Neural progenitor cell (in vitro differentiated cells): ENCODE data around the gene MTARC1. TPM values are rescaled to one million over a fixed set of nuclear protein-coding genes. Genes with fewer than 3 reads are reported as not detected.
A peak's percentile ranks its signal among the peaks of the same experiment; 100 is the strongest.

ENCODE experiments used
- DNase-seq: peaks from one replicate; pipeline ENCODE4 v3.0.0-alpha.2; 2016; ENCODE audit warnings: low spot score
- H2AFZ ChIP-seq: fragments of 200-600 bp; sonication (generic); replicated peaks from 2 replicates; pipeline ENCODE4 v1.6.1; 2016; ENCODE audit warnings: antibody characterized with exemption
- H3F3A ChIP-seq: fragments of 200-600 bp; sonication (generic); 2 replicates; pipeline ENCODE4 v1.6.1; 2016; ENCODE audit warnings: antibody characterized with exemption, low read depth
- H3K27ac ChIP-seq: fragments of 200-600 bp; sonication (generic); 2 replicates; pipeline ENCODE4 v1.5.1; 2016; ENCODE audit warnings: mild to moderate bottlenecking
- H3K27me3 ChIP-seq: fragments of 200-600 bp; sonication (generic); 2 replicates; pipeline ENCODE4 v1.6.1; 2016; ENCODE audit warnings: mild to moderate bottlenecking, moderate library complexity
- H3K36me3 ChIP-seq: fragments of 200-600 bp; sonication (generic); 2 replicates; pipeline ENCODE4 v1.5.1; 2016
- H3K4me1 ChIP-seq: fragments of 200-600 bp; sonication (generic); 2 replicates; pipeline ENCODE4 v1.6.1; 2016; ENCODE audit warnings: mixed run types
- H3K4me2 ChIP-seq: fragments of 200-600 bp; sonication (generic); 2 replicates; pipeline ENCODE4 v1.6.1; 2016
- H3K4me3 ChIP-seq: fragments of 200-600 bp; sonication (generic); 2 replicates; pipeline ENCODE4 v1.5.1; 2016
- H3K79me2 ChIP-seq: fragments of 200-600 bp; sonication (generic); 2 replicates; pipeline ENCODE4 v1.6.1; 2016; ENCODE audit warnings: low read depth
- H3K9ac ChIP-seq: fragments of 200-600 bp; sonication (generic); 2 replicates; pipeline ENCODE4 v1.6.1; 2016
- H3K9me3 ChIP-seq: fragments of 200-600 bp; sonication (generic); 2 replicates; pipeline ENCODE4 v1.5.1; 2016; ENCODE audit warnings: low read depth
- H4K20me1 ChIP-seq: fragments of 200-600 bp; sonication (generic); 2 replicates; pipeline ENCODE4 v1.6.1; 2016; ENCODE audit warnings: low read depth
- H3K27ac Mint-ChIP-seq: 3 replicates; pipeline ENCODE4 v1.8.0; 2021; ENCODE audit warnings: mixed read lengths
- H3K27me3 Mint-ChIP-seq: 2 replicates; pipeline ENCODE4 v1.8.0; 2022; ENCODE audit warnings: low read depth, mild to moderate bottlenecking, inconsistent platforms, moderate library complexity, mixed read lengths; ENCODE audit not compliant: insufficient read depth
- H3K36me3 Mint-ChIP-seq: 3 replicates; pipeline ENCODE4 v1.8.0; 2021; ENCODE audit warnings: mixed read lengths
- H3K4me1 Mint-ChIP-seq: 3 replicates; pipeline ENCODE4 v1.8.0; 2021; ENCODE audit warnings: mixed read lengths
- H3K4me3 Mint-ChIP-seq: 3 replicates; pipeline ENCODE4 v1.8.0; 2021; ENCODE audit warnings: mild to moderate bottlenecking, moderate library complexity, mixed read lengths
- H3K9me3 Mint-ChIP-seq: 3 replicates; pipeline ENCODE4 v1.8.0; 2020; ENCODE audit warnings: mixed read lengths
- EZH2 ChIP-seq: fragments of 200-600 bp; sonication (generic); IDR thresholded peaks from 2 replicates; pipeline ENCODE4 v1.6.1; 2017; ENCODE audit warnings: antibody characterized with exemption, mild to moderate bottlenecking, moderate library complexity
- EZH2phosphoT487 ChIP-seq: fragments of 200-600 bp; sonication (generic); IDR thresholded peaks from 2 replicates; pipeline ENCODE4 v1.6.1; 2017; ENCODE audit warnings: antibody characterized with exemption
- total RNA-seq: library from RNA; depleted of rRNA; stranded (reverse); fragments of >200 nt; gene quantifications from 2 replicates; pipeline ENCODE4 v1.2.3, GENCODE V29; 2015; ENCODE audit warnings: low replicate concordance
- TF ChIP-seq, protein P1 (sequence below): fragments of 200-600 bp; sonication (generic); IDR thresholded peaks from 2 replicates; pipeline ENCODE4 v1.5.1; 2017; ENCODE audit warnings: antibody characterized with exemption, mild to moderate bottlenecking

Gene MTARC1
- total RNA-seq, 1 donor from 2014 or later: 11.3 TPM

DNA sequence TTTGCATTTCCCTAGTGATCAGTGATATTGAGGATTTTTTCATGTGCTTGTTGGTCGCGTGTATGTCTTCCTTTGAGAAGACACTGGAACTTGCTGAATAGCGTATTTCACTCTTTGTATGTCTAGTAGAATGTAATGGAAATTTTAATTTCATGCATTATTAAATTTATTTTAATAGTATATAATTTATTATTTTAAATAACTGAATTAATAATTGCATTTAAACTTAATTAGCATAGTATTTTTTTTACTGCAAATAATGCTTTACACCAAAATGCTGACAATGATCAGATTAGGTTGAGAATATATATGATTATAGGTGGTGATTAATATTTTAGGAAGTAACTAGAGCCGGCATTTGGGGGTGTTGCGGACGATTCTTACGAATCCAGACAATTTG lies 10.5 kb upstream of the MTARC1 start:
- Histone ChIP-seq H4K20me1 (no peaks in the 10 kb centered on the region), H3K79me2 (no peaks in the 10 kb centered on the region), H3K9ac (no peak overlapping the region), H3K4me3 (no peak overlapping the region), H3K27ac (no peak overlapping the region), H3K4me2 (no peak overlapping the region), H2AFZ (no peak overlapping the region), H3K4me1 (no peaks in the 10 kb centered on the region), H3K27me3 (no peaks in the 10 kb centered on the region), H3K9me3 (no peaks in the 10 kb centered on the region), H3F3A (no peaks in the 10 kb centered on the region), H3K36me3 (no peaks in the 10 kb centered on the region)
- H3K4me3 Mint-ChIP-seq: no peak overlapping the region
- no peaks in the 10 kb centered on the region for H3K4me1 Mint-ChIP-seq
- no peak for TF ChIP-seq EZH2
- TF ChIP-seq, protein P1, sequence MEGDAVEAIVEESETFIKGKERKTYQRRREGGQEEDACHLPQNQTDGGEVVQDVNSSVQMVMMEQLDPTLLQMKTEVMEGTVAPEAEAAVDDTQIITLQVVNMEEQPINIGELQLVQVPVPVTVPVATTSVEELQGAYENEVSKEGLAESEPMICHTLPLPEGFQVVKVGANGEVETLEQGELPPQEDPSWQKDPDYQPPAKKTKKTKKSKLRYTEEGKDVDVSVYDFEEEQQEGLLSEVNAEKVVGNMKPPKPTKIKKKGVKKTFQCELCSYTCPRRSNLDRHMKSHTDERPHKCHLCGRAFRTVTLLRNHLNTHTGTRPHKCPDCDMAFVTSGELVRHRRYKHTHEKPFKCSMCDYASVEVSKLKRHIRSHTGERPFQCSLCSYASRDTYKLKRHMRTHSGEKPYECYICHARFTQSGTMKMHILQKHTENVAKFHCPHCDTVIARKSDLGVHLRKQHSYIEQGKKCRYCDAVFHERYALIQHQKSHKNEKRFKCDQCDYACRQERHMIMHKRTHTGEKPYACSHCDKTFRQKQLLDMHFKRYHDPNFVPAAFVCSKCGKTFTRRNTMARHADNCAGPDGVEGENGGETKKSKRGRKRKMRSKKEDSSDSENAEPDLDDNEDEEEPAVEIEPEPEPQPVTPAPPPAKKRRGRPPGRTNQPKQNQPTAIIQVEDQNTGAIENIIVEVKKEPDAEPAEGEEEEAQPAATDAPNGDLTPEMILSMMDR: no peak
- no peak for TF ChIP-seq EZH2phosphoT487
- H3K9me3 Mint-ChIP-seq: no peaks in the 10 kb centered on the region
- DNase-seq: no peak
- no peaks in the 10 kb centered on the region for H3K36me3 Mint-ChIP-seq
- H3K27me3 Mint-ChIP-seq: no peaks in the 10 kb centered on the region
- no peak overlapping the region for H3K27ac Mint-ChIP-seq

DNA sequence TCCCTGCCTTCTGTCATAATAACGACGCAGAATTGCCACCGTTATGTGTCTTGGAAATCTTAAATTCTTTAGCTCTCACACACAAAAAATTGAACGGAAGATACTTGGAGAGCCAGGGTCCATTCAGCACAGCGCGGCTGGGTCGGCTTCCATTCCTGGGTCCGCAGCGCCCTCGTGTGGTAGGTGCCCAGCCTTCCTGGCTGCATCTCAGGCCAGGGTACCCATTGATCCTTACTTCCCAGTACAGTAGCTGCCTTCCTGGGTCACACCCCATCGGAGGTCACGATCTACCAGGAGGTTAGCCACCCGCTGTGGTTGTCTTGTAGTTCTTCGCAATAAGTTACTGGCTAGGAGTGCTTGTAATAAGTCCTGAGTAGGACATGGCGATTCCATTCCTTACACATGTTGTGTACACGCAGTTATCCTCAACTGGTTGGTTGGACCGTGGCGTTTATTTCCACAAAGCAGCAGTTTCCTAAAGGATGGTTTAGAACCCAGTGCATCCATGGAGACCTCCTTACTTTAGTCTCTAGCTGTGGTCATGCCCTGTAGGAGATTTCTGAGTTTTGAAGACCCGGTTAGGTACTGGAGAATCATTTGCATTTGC lies 9.9 kb upstream of the MTARC1 start:
- Mint-ChIP-seq H3K27me3 (no peaks in the 10 kb centered on the region), H3K27ac (no peak overlapping the region), H3K9me3 (no peaks in the 10 kb centered on the region), H3K4me1 (no peaks in the 10 kb centered on the region), H3K36me3 (no peaks in the 10 kb centered on the region), H3K4me3 (no peak overlapping the region)
- Histone ChIP-seq H3K4me3 (no peak overlapping the region), H4K20me1 (no peaks in the 10 kb centered on the region), H2AFZ (no peak overlapping the region), H3F3A (no peaks in the 10 kb centered on the region), H3K9ac (no peak overlapping the region), H3K4me2 (no peak overlapping the region), H3K9me3 (no peaks in the 10 kb centered on the region), H3K79me2 (no peaks in the 10 kb centered on the region), H3K27ac (no peak overlapping the region), H3K4me1 (no peaks in the 10 kb centered on the region), H3K36me3 (no peaks in the 10 kb centered on the region), H3K27me3 (no peaks in the 10 kb centered on the region)
- TF ChIP-seq EZH2phosphoT487: no peak
- no peak for TF ChIP-seq EZH2
- TF ChIP-seq, protein P1: peak; percentile 95
- peak; percentile 87 for DNase-seq

DNA sequence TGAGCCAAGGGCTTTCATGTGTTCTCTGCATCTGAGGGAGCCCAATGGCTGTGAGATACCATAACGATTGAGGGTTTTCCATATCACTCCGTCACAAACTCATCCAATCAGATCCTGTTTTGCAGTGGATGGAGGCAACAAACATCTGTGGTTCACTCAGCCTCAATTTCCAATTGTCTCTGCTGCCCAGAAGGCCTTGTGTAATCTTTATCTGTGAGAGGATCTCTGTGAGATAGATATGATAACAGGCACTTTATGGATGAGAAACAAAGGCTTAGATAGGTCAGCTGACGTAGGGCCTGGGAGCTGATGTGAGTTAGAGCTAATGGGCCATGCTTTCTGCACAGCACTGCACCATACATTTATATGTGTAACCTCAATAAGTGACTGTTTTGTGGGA lies 3.3 kb upstream of the MTARC1 start:
- TF ChIP-seq, protein P1: no peak
- no peak for TF ChIP-seq EZH2
- TF ChIP-seq EZH2phosphoT487: no peak
- Histone ChIP-seq H3K79me2 (peaks cover 7% of the 10 kb centered on the region), H3K4me2 (no peak overlapping the region), H3K4me3 (no peak overlapping the region), H3K27ac (no peak overlapping the region), H2AFZ (no peak overlapping the region), H3F3A (peaks cover 28% of the 10 kb centered on the region), H3K4me1 (peaks cover 6% of the 10 kb centered on the region), H3K36me3 (no peaks in the 10 kb centered on the region), H3K27me3 (peaks cover 6% of the 10 kb centered on the region), H3K9me3 (no peaks in the 10 kb centered on the region), H3K9ac (no peak overlapping the region), H4K20me1 (no peaks in the 10 kb centered on the region)
- H3K27ac Mint-ChIP-seq: no peak overlapping the region
- no peaks in the 10 kb centered on the region for H3K9me3 Mint-ChIP-seq
- H3K4me1 Mint-ChIP-seq: peaks cover 11% of the 10 kb centered on the region
- no peak for DNase-seq
- H3K27me3 Mint-ChIP-seq: peaks cover 2% of the 10 kb centered on the region
- no peaks in the 10 kb centered on the region for H3K36me3 Mint-ChIP-seq
- H3K4me3 Mint-ChIP-seq: no peak overlapping the region
